HG03442 (cell line): ENCODE results near the gene ZDHHC7.
"Not testable (repeated sequence)": the region's sequence is repeated elsewhere in the genome, so short reads cannot be mapped to it uniquely, and the experiment has no call there.

Source experiments
- ATAC-seq: cut with Tn5 transposase; IDR thresholded peaks from one replicate; pipeline ENCODE4 v1.9.1; 2021; ENCODE audit warnings: mild to moderate bottlenecking, moderate library complexity; ENCODE audit not compliant: unreplicated experiment

The ZDHHC7 gene

GRCh38 chr16:85010931-85011845, at the start of gene ZDHHC7:
ZDHHC7 (minus strand) TSS chr16:85011535; CDS start chr16:84990618, 20,917 bp downstream.
- ATAC-seq, result peak; percentile 92

- no peak for ATAC-seq
Measured at GRCh38 chr16:85058909-85059308, 47.6 kb upstream of the ZDHHC7 start.

- ATAC-seq, result peak; percentile 35
Measured at GRCh38 chr16:85057948-85058347, 46.6 kb upstream of the ZDHHC7 start.

- ATAC-seq, result no peak
Measured at GRCh38 chr16:85057212-85057889, 46.0 kb upstream of the ZDHHC7 start.

GRCh38 chr16:85056211-85056748, 44.9 kb upstream of the ZDHHC7 start:
- ATAC-seq, result no peak

- ATAC-seq, result peak; percentile 85
Measured at GRCh38 chr16:85055493-85056210, 44.3 kb upstream of the ZDHHC7 start.

GRCh38 chr16:85054948-85055492, 43.7 kb upstream of the ZDHHC7 start:
- ATAC-seq, result no peak

GRCh38 chr16:85054321-85054720, 43.0 kb upstream of the ZDHHC7 start:
- ATAC-seq, result not testable (repeated sequence)

- no peak for ATAC-seq
Measured at GRCh38 chr16:85052536-85052935, 41.2 kb upstream of the ZDHHC7 start.

- ATAC-seq, result no peak
Measured at GRCh38 chr16:85051683-85052082, 40.3 kb upstream of the ZDHHC7 start.

GRCh38 chr16:85051067-85051581, 39.8 kb upstream of the ZDHHC7 start:
- ATAC-seq, result no peak

GRCh38 chr16:85049706-85050305, 38.5 kb upstream of the ZDHHC7 start:
- no peak for ATAC-seq

- ATAC-seq, result no peak
Measured at GRCh38 chr16:85048921-85049562, 37.7 kb upstream of the ZDHHC7 start.

- no peak for ATAC-seq
Measured at GRCh38 chr16:85047867-85048455, 36.6 kb upstream of the ZDHHC7 start.

- no peak for ATAC-seq
Measured at GRCh38 chr16:85046931-85047866, 35.9 kb upstream of the ZDHHC7 start.

GRCh38 chr16:85046472-85046916, 35.2 kb upstream of the ZDHHC7 start:
- no peak for ATAC-seq

GRCh38 chr16:85045641-85046471, 34.5 kb upstream of the ZDHHC7 start:
- ATAC-seq, result no peak
